Neural progenitor cell (in vitro differentiated cells): Measurements from ENCODE around the gene NEDD4L. TPM values are rescaled to one million over a fixed set of nuclear protein-coding genes. Genes with fewer than 3 reads are reported as not detected.

ENCODE experiments used
- DNase-seq: peaks from one replicate; pipeline ENCODE4 v3.0.0-alpha.2; 2016; ENCODE audit warnings: low spot score
- H2AFZ ChIP-seq: fragments of 200-600 bp; sonication (generic); replicated peaks from 2 replicates; pipeline ENCODE4 v1.6.1; 2016; ENCODE audit warnings: antibody characterized with exemption
- H3F3A ChIP-seq: fragments of 200-600 bp; sonication (generic); 2 replicates; pipeline ENCODE4 v1.6.1; 2016; ENCODE audit warnings: antibody characterized with exemption, low read depth
- H3K27ac ChIP-seq: fragments of 200-600 bp; sonication (generic); 2 replicates; pipeline ENCODE4 v1.5.1; 2016; ENCODE audit warnings: mild to moderate bottlenecking
- H3K27me3 ChIP-seq: fragments of 200-600 bp; sonication (generic); 2 replicates; pipeline ENCODE4 v1.6.1; 2016; ENCODE audit warnings: mild to moderate bottlenecking, moderate library complexity
- H3K36me3 ChIP-seq: fragments of 200-600 bp; sonication (generic); 2 replicates; pipeline ENCODE4 v1.5.1; 2016
- H3K4me1 ChIP-seq: fragments of 200-600 bp; sonication (generic); 2 replicates; pipeline ENCODE4 v1.6.1; 2016; ENCODE audit warnings: mixed run types
- H3K4me2 ChIP-seq: fragments of 200-600 bp; sonication (generic); 2 replicates; pipeline ENCODE4 v1.6.1; 2016
- H3K4me3 ChIP-seq: fragments of 200-600 bp; sonication (generic); 2 replicates; pipeline ENCODE4 v1.5.1; 2016
- H3K79me2 ChIP-seq: fragments of 200-600 bp; sonication (generic); 2 replicates; pipeline ENCODE4 v1.6.1; 2016; ENCODE audit warnings: low read depth
- H3K9ac ChIP-seq: fragments of 200-600 bp; sonication (generic); 2 replicates; pipeline ENCODE4 v1.6.1; 2016
- H3K9me3 ChIP-seq: fragments of 200-600 bp; sonication (generic); 2 replicates; pipeline ENCODE4 v1.5.1; 2016; ENCODE audit warnings: low read depth
- H4K20me1 ChIP-seq: fragments of 200-600 bp; sonication (generic); 2 replicates; pipeline ENCODE4 v1.6.1; 2016; ENCODE audit warnings: low read depth
- H3K27ac Mint-ChIP-seq: 3 replicates; pipeline ENCODE4 v1.8.0; 2021; ENCODE audit warnings: mixed read lengths
- H3K27me3 Mint-ChIP-seq: 2 replicates; pipeline ENCODE4 v1.8.0; 2022; ENCODE audit warnings: low read depth, mild to moderate bottlenecking, inconsistent platforms, moderate library complexity, mixed read lengths; ENCODE audit not compliant: insufficient read depth
- H3K36me3 Mint-ChIP-seq: 3 replicates; pipeline ENCODE4 v1.8.0; 2021; ENCODE audit warnings: mixed read lengths
- H3K4me1 Mint-ChIP-seq: 3 replicates; pipeline ENCODE4 v1.8.0; 2021; ENCODE audit warnings: mixed read lengths
- H3K4me3 Mint-ChIP-seq: 3 replicates; pipeline ENCODE4 v1.8.0; 2021; ENCODE audit warnings: mild to moderate bottlenecking, moderate library complexity, mixed read lengths
- H3K9me3 Mint-ChIP-seq: 3 replicates; pipeline ENCODE4 v1.8.0; 2020; ENCODE audit warnings: mixed read lengths
- EZH2 ChIP-seq: fragments of 200-600 bp; sonication (generic); IDR thresholded peaks from 2 replicates; pipeline ENCODE4 v1.6.1; 2017; ENCODE audit warnings: antibody characterized with exemption, mild to moderate bottlenecking, moderate library complexity
- EZH2phosphoT487 ChIP-seq: fragments of 200-600 bp; sonication (generic); IDR thresholded peaks from 2 replicates; pipeline ENCODE4 v1.6.1; 2017; ENCODE audit warnings: antibody characterized with exemption
- total RNA-seq: library from RNA; depleted of rRNA; stranded (reverse); fragments of >200 nt; gene quantifications from 2 replicates; pipeline ENCODE4 v1.2.3, GENCODE V29; 2015; ENCODE audit warnings: low replicate concordance
- TF ChIP-seq, protein P1 (sequence below): fragments of 200-600 bp; sonication (generic); IDR thresholded peaks from 2 replicates; pipeline ENCODE4 v1.5.1; 2017; ENCODE audit warnings: antibody characterized with exemption, mild to moderate bottlenecking

NEDD4L gene
- total RNA-seq, 1 donor from 2014 or later, result 55.5 TPM

DNA sequence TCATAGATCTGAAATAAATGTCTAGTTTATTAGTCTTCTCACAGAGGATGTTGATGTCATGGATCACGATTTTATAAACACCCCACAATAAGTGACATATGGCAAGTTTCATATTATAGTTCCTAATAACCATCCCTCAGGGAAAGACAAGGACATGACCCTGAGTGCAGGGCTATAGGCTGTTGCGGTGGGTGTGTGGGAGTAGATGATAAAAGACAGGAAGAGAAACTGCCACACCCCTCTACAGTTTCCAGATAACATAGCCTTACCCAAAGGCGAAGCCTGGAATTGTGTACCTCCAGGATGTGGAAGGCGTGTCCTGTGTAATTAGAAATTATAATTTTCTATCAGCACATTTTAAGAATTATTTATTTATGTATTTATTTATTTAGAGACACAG is 2.4 kb upstream of the NEDD4L start:
- H3K36me3 Mint-ChIP-seq, result no peaks in the 10 kb centered on the region
- Histone ChIP-seq H3K9me3 (no peaks in the 10 kb centered on the region), H3K79me2 (peaks cover 14% of the 10 kb centered on the region), H3F3A (peaks cover 32% of the 10 kb centered on the region), H3K4me3 (no peak overlapping the region), H3K27ac (no peak overlapping the region), H3K36me3 (no peaks in the 10 kb centered on the region), H3K9ac (no peak overlapping the region), H2AFZ (no peak overlapping the region), H3K27me3 (peaks cover 25% of the 10 kb centered on the region), H3K4me1 (peaks cover 13% of the 10 kb centered on the region), H3K4me2 (no peak overlapping the region), H4K20me1 (peaks cover 7% of the 10 kb centered on the region)
- no peak for DNase-seq
- peak overlapping the region; percentile 47 for H3K27ac Mint-ChIP-seq
- peaks cover 25% of the 10 kb centered on the region for H3K4me1 Mint-ChIP-seq
- TF ChIP-seq, protein P1, sequence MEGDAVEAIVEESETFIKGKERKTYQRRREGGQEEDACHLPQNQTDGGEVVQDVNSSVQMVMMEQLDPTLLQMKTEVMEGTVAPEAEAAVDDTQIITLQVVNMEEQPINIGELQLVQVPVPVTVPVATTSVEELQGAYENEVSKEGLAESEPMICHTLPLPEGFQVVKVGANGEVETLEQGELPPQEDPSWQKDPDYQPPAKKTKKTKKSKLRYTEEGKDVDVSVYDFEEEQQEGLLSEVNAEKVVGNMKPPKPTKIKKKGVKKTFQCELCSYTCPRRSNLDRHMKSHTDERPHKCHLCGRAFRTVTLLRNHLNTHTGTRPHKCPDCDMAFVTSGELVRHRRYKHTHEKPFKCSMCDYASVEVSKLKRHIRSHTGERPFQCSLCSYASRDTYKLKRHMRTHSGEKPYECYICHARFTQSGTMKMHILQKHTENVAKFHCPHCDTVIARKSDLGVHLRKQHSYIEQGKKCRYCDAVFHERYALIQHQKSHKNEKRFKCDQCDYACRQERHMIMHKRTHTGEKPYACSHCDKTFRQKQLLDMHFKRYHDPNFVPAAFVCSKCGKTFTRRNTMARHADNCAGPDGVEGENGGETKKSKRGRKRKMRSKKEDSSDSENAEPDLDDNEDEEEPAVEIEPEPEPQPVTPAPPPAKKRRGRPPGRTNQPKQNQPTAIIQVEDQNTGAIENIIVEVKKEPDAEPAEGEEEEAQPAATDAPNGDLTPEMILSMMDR, result no peak
- TF ChIP-seq EZH2phosphoT487 (no peak), EZH2 (no peak)
- peak overlapping the region; percentile 50 for H3K4me3 Mint-ChIP-seq
- peaks cover 10% of the 10 kb centered on the region for H3K27me3 Mint-ChIP-seq
- H3K9me3 Mint-ChIP-seq, result peaks cover 2% of the 10 kb centered on the region

DNA sequence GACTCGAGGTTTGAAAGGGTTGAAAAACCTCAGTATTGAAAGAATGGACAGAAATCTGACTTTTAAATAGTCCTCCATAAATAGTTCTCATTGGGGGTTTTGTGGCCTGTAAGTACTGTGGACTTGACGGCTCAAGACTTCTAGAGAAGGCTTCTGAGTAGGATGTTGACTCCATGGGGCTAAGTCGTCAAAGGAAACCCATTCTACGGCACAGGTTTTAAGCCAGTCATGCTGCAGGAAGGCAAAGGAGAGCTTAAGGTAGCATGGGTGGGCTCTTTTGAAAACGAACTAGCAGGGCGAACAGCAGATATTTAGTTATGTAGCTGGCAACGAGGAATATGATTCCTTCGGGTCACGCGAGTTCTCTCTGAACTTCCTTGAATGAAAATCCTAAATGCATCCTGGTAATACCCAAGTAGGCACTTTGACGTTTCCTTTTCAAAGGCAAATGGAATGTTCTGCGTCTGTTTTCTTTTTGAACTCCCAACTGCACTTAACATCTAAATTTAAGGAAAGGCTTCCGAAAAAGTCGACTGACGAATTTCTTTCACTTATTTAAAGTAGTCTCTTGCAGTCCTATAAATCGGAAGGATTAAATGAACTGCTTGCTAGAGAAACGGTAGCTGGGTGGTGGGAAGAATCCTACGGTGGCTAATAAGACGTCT is 1.1 kb upstream of the NEDD4L start:
- no peaks in the 10 kb centered on the region for H3K36me3 Mint-ChIP-seq
- H2AFZ ChIP-seq, result no peak overlapping the region
- no peaks in the 10 kb centered on the region for H3K36me3 ChIP-seq
- H3K27me3 ChIP-seq, result peaks cover 25% of the 10 kb centered on the region
- H3K4me2 ChIP-seq, result peak overlapping the region; percentile 97
- peak overlapping the region; percentile 72 for H3K27ac Mint-ChIP-seq
- H3K4me3 Mint-ChIP-seq, result peak overlapping the region; percentile 90
- TF ChIP-seq EZH2phosphoT487, result no peak
- TF ChIP-seq, protein P1, result no peak
- no peak for TF ChIP-seq EZH2
- no peak overlapping the region for H3K27ac ChIP-seq
- H3K9ac ChIP-seq, result no peak overlapping the region
- peaks cover 27% of the 10 kb centered on the region for H3K79me2 ChIP-seq
- peaks cover 32% of the 10 kb centered on the region for H3F3A ChIP-seq
- H3K4me1 ChIP-seq, result peaks cover 26% of the 10 kb centered on the region
- peaks cover 2% of the 10 kb centered on the region for H3K9me3 Mint-ChIP-seq
- peaks cover 32% of the 10 kb centered on the region for H3K4me1 Mint-ChIP-seq
- peak; percentile 31 for DNase-seq
- peak overlapping the region; percentile 97 for H3K4me3 ChIP-seq
- H3K9me3 ChIP-seq, result no peaks in the 10 kb centered on the region
- peaks cover 20% of the 10 kb centered on the region for H4K20me1 ChIP-seq
- peaks cover 10% of the 10 kb centered on the region for H3K27me3 Mint-ChIP-seq

DNA sequence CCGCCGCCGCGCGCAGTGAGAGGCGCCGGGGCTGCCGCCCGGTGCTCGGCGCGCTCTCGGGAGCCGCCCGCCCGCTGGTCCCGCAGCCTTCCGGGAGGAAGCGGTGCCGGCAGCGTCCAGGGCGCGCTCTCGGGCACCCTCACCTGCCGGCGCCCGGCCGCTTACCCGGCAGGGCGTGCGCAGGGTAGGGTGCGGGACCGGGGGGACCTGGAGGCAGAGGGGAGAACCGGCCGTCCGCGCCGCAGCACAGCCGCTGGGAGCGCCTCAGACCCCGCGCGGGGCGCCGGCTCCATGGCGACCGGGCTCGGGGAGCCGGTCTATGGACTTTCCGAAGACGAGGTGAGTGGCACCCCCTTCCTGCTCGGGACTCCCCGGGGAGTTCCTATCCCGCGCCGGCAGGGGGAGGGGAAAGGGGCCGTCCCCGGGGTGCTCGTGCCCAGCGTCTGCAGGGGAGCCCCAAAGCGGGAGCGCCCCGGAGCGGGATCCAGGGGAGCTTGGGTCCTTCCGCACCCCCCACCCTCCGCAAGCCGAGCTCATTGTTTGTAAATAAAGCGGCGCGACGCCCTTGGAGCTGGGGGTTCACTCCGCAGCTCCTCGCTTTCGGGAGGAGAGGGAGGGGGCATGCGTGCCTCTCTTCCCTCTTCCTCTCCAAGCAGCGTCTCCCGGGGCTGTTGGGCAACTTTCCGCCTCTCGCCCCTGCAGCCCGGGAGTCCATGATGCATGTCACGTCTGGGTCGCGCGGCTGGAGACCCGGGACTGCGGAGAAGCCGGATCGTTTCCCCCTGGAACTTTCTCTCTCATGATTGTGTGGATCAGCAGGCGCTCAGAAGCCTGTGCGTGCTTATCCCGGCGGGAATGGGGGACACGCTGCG is 580 bp downstream of the NEDD4L start:
- H3K4me3 Mint-ChIP-seq, result peak overlapping the region; percentile 95
- no peak for TF ChIP-seq EZH2phosphoT487
- TF ChIP-seq, protein P1, result no peak
- no peak for TF ChIP-seq EZH2
- peaks cover 26% of the 10 kb centered on the region for H3K4me1 ChIP-seq
- H3K9me3 Mint-ChIP-seq, result peaks cover 2% of the 10 kb centered on the region
- H3K27ac Mint-ChIP-seq, result peak overlapping the region; percentile 85
- peaks cover 9% of the 10 kb centered on the region for H3K27me3 Mint-ChIP-seq
- peaks cover 43% of the 10 kb centered on the region for H3K79me2 ChIP-seq
- peaks cover 37% of the 10 kb centered on the region for H4K20me1 ChIP-seq
- peaks cover 32% of the 10 kb centered on the region for H3F3A ChIP-seq
- no peaks in the 10 kb centered on the region for H3K9me3 ChIP-seq
- peak overlapping the region; percentile 97 for H3K4me2 ChIP-seq
- H3K36me3 ChIP-seq, result no peaks in the 10 kb centered on the region
- peaks cover 34% of the 10 kb centered on the region for H3K4me1 Mint-ChIP-seq
- peak overlapping the region; percentile 91 for H3K27ac ChIP-seq
- H3K36me3 Mint-ChIP-seq, result no peaks in the 10 kb centered on the region
- peak overlapping the region; percentile 17 for H3K9ac ChIP-seq
- peaks cover 25% of the 10 kb centered on the region for H3K27me3 ChIP-seq
- peak overlapping the region; percentile 60 for H2AFZ ChIP-seq
- H3K4me3 ChIP-seq, result peak overlapping the region; percentile 97
- DNase-seq, result peak; percentile 70
